Inflammatory macrophage (primary cell): ENCODE measurements around the gene SERTAD1.
"Not testable (repeated sequence)": the region's sequence is repeated elsewhere in the genome, so short reads cannot be mapped to it uniquely, and the experiment has no call there.

Source experiments
- DNase-seq, 2 donors: peaks; one replicate each; pipeline ENCODE4 v3.0.0-alpha.2; 2020 to 2022

The SERTAD1 gene

GRCh38 chr19:40421993-40422747 is 3.6 kb downstream of the SERTAD1 start:
- DNase-seq = no peak

GRCh38 chr19:40420766-40421765 is 4.7 kb downstream of the SERTAD1 start:
- DNase-seq = peak; percentile 84 to 89

- DNase-seq = no peak
These were observed 5.4 kb downstream of the SERTAD1 start for GRCh38 chr19:40420451-40420765.

- no peak for DNase-seq
These were observed 6.0 kb downstream of the SERTAD1 start for GRCh38 chr19:40419780-40420179.

GRCh38 chr19:40419066-40419612 is 6.7 kb downstream of the SERTAD1 start:
- DNase-seq = no peak

- DNase-seq = no peak
These were observed 7.8 kb downstream of the SERTAD1 start for GRCh38 chr19:40418040-40418439.

- no peak for DNase-seq
These were observed 8.2 kb downstream of the SERTAD1 start for GRCh38 chr19:40417643-40417981.

- DNase-seq = peak; percentile 30 to 32
These were observed 8.7 kb downstream of the SERTAD1 start for GRCh38 chr19:40416918-40417642.

GRCh38 chr19:40415768-40416167 is 10.0 kb downstream of the SERTAD1 start:
- peak in 1 of 2 donors; percentile 39 for DNase-seq

- no peak for DNase-seq
These were observed 11.0 kb downstream of the SERTAD1 start for GRCh38 chr19:40414542-40415535.

GRCh38 chr19:40413291-40413845 is 12.4 kb downstream of the SERTAD1 start, which contains the start of gene PRX:
PRX (minus strand) TSS chr19:40413378; CDS start chr19:40407932, 5,446 bp downstream.
- DNase-seq = no peak

- DNase-seq = no peak
These were observed 12.9 kb downstream of the SERTAD1 start for GRCh38 chr19:40412866-40413265.

GRCh38 chr19:40411958-40412499 is 13.8 kb downstream of the SERTAD1 start:
- DNase-seq = no peak

GRCh38 chr19:40411125-40411842 is 14.5 kb downstream of the SERTAD1 start:
- no peak for DNase-seq

- DNase-seq = no peak
These were observed 15.8 kb downstream of the SERTAD1 start for GRCh38 chr19:40410030-40410389.

GRCh38 chr19:40408598-40408925 is 17.2 kb downstream of the SERTAD1 start:
- DNase-seq = not testable (repeated sequence)

- no peak for DNase-seq
These were observed 17.8 kb downstream of the SERTAD1 start for GRCh38 chr19:40407714-40408597.

- DNase-seq = peak; percentile 80 to 88
These were observed 22.4 kb downstream of the SERTAD1 start for GRCh38 chr19:40403262-40403984.
